K562 (cell line): ENCODE data around the gene SNX10. TPM values are rescaled to one million over a fixed set of nuclear protein-coding genes. Genes with fewer than 3 reads are reported as not detected.

Source experiments
- ATAC-seq: fragments of 200-7000 bp; cut with Tn5 transposase; 3 replicates; pipeline ENCODE4 v1.9.1; 2020; ENCODE audit warnings: moderate library complexity
- BruUV-seq: library from RNA; stranded (reverse); fragments of 400-500 nt; replicated peaks from 2 replicates; lab custom pipeline; 2021; lab: Mats Ljungman, UMichigan
- CTCF ChIA-PET: fragments of 300-600 bp; formaldehyde crosslinking; extraction: SDS; loops from one replicate; lab custom pipeline; 2021; ENCODE audit warnings: low intra/inter-chr PET ratio; lab: Yijun Ruan, JAX
- POLR2A ChIA-PET: fragments of 300-600, 350-650 bp; sonication (Branson Sonifier 250); formaldehyde crosslinking; extraction: SDS; loops from one replicate; lab custom pipeline; 2021; ENCODE audit warnings: antibody characterized with exemption, inconsistent platforms; lab: Yijun Ruan, JAX
- DNase-seq, 4 experiments: peaks; one replicate each; pipeline versions ENCODE4 v3.0.0 to v3.0.0-alpha.2; 2011 to 2018; ENCODE audit warnings: low spot score in 3 of 4, mixed read lengths in 3 of 4; ENCODE audit errors: extremely low read depth in 1 of 4
- FAIRE-seq: peaks from 2 replicates; lab custom pipeline; 2011; peaks lifted over from hg19 to GRCh38; lab: Jason Lieb, UNC
- H2AFZ ChIP-seq: 2 replicates; pipeline ENCODE4 v1.6.0; 2011; ENCODE audit warnings: low read depth, low read length, control low read depth, inconsistent platforms
- H3K27ac ChIP-seq: fragments of 200-600 bp; 3 replicates; pipeline ENCODE4 v1.8.0; 2011; ENCODE audit warnings: low read depth, mild to moderate bottlenecking, control low read depth, inconsistent platforms, low read length, moderate library complexity, mixed read lengths; ENCODE audit errors: extremely low read depth
- H3K27me3 ChIP-seq, 2 experiments: fragments of 300-600 bp in 1 of 2; 2 replicates in 1 of 2; 3 replicates in 1 of 2; pipeline versions ENCODE4 v1.6.0 to v1.8.0; 2011; ENCODE audit warnings: inconsistent platforms in 2 of 2, low read length in 2 of 2, mild to moderate bottlenecking in 1 of 2, mixed read lengths in 1 of 2, moderate library complexity in 1 of 2; ENCODE audit not compliant: control insufficient read depth in 2 of 2, insufficient read depth in 2 of 2
- H3K36me3 ChIP-seq: fragments of 300-600 bp; 3 replicates; pipeline ENCODE4 v1.8.0; 2011; ENCODE audit warnings: mild to moderate bottlenecking, low read length, inconsistent platforms; ENCODE audit not compliant: control insufficient read depth, insufficient read depth
- H3K4me1 ChIP-seq, 2 experiments: fragments of 200-600 bp in 1 of 2; replicated peaks in 1 of 2; 2 replicates in 1 of 2; 3 replicates in 1 of 2; pipeline versions ENCODE4 v1.5.1 to v1.8.0; 2011; ENCODE audit warnings: inconsistent platforms in 2 of 2, low read length in 2 of 2, mild to moderate bottlenecking in 1 of 2, mixed read lengths in 1 of 2, moderate library complexity in 1 of 2; ENCODE audit not compliant: control insufficient read depth in 2 of 2, insufficient read depth in 2 of 2
- H3K4me2 ChIP-seq: 2 replicates; pipeline ENCODE4 v1.6.1; 2011; ENCODE audit warnings: low read length, control low read depth, inconsistent platforms, mixed read lengths; ENCODE audit not compliant: insufficient read depth
- H3K4me3 ChIP-seq: fragments of 200-600 bp; sonication (generic), shearing (Covaris generic); 2 replicates; pipeline ENCODE4 v1.5.1; 2016; ENCODE audit warnings: control low read depth, inconsistent platforms
- H3K79me2 ChIP-seq: fragments of 200-600 bp; 3 replicates; pipeline ENCODE4 v1.8.0; 2011; ENCODE audit warnings: low read length, inconsistent platforms; ENCODE audit not compliant: control insufficient read depth, insufficient read depth
- H3K9ac ChIP-seq, 2 experiments: 2 replicates each; pipeline versions ENCODE4 v1.6.0 to v1.6.1; 2011; ENCODE audit warnings: low read depth in 2 of 2, low read length in 2 of 2, control low read depth in 1 of 2, inconsistent platforms in 1 of 2, mild to moderate bottlenecking in 1 of 2, mixed read lengths in 1 of 2; ENCODE audit not compliant: insufficient read depth in 1 of 2
- H3K9me1 ChIP-seq: one replicate; pipeline ENCODE4 v1.6.0; 2011; ENCODE audit warnings: inconsistent platforms, mild to moderate bottlenecking, low read length, moderate library complexity; ENCODE audit not compliant: control insufficient read depth, insufficient read depth
- H3K9me3 ChIP-seq: replicated peaks from 2 replicates; pipeline ENCODE4 v1.5.1; 2011; ENCODE audit warnings: low read depth, low read length, inconsistent platforms; ENCODE audit not compliant: control insufficient read depth, insufficient read depth
- H4K20me1 ChIP-seq: replicated peaks from 2 replicates; pipeline ENCODE4 v1.6.1; 2011; ENCODE audit warnings: low read length, inconsistent platforms, mixed read lengths; ENCODE audit not compliant: control insufficient read depth, insufficient read depth
- ASH1L ChIP-seq: fragments of 450-650 bp; IDR thresholded peaks from 2 replicates; pipeline ENCODE4 v1.6.1; 2018; ENCODE audit warnings: borderline replicate concordance, mild to moderate bottlenecking, low read depth; ENCODE audit not compliant: partially characterized antibody
- ETS2 ChIP-seq: IDR thresholded peaks from 2 replicates; pipeline ENCODE4 v1.6.1; 2016; ENCODE audit warnings: borderline replicate concordance, missing genetic modification characterization, mild to moderate bottlenecking, moderate library complexity, missing compliant biosample characterization; ENCODE audit not compliant: poor library complexity, severe bottlenecking
- FOSL1 ChIP-seq: fragments of 200-800 bp; sonication (Bioruptor generic); conservative IDR thresholded peaks from 2 replicates; pipeline ENCODE4 v1.6.1; 2016; ENCODE audit warnings: missing genetic modification characterization, missing compliant biosample characterization
- HNRNPUL1 ChIP-seq: fragments of 200-400 bp; formaldehyde crosslinking; IDR thresholded peaks from 2 replicates; pipeline ENCODE4 v1.6.1; 2017; ENCODE audit warnings: low read length
- MAZ ChIP-seq, 2 experiments: fragments of 450-650 bp in 1 of 2; sonication (generic) in 1 of 2; formaldehyde crosslinking; IDR thresholded peaks in 1 of 2; conservative IDR thresholded peaks in 1 of 2; 2 replicates each; pipeline versions ENCODE4 v1.4.0 to v1.5.0; 2020; ENCODE audit warnings: mild to moderate bottlenecking in 1 of 2, missing genetic modification reagents in 1 of 2
- MLX ChIP-seq, 2 experiments: fragments of 450-650 bp in 1 of 2; sonication (generic) in 1 of 2; formaldehyde crosslinking; conservative IDR thresholded peaks; 2 replicates each; pipeline versions ENCODE4 v1.4.0 to v1.8.1; 2020 to 2022; ENCODE audit warnings: mild to moderate bottlenecking in 1 of 2, missing genetic modification reagents in 1 of 2
- NFIX ChIP-seq: fragments of 250-450 bp; sonication (Bioruptor Pico); IDR thresholded peaks from 2 replicates; pipeline ENCODE4 v1.4.0; 2020; ENCODE audit warnings: low read depth, mild to moderate bottlenecking, moderate library complexity
- NONO ChIP-seq, 2 experiments: fragments of 200-400 bp in 1 of 2; fragments of 450-650 bp in 1 of 2; formaldehyde crosslinking in 1 of 2; IDR thresholded peaks; 2 replicates each; pipeline ENCODE4 v1.6.1; 2017; ENCODE audit warnings: low read depth in 2 of 2, mild to moderate bottlenecking in 2 of 2, moderate library complexity in 2 of 2, low read length in 1 of 2
- SIN3A ChIP-seq, 2 experiments: fragments of 150-350 bp in 1 of 2; IDR thresholded peaks; 2 replicates each; pipeline ENCODE4 v1.6.1; 2011 to 2016; ENCODE audit warnings: borderline replicate concordance in 2 of 2, low read depth in 2 of 2, low read length in 2 of 2, mild to moderate bottlenecking in 2 of 2, moderate library complexity in 2 of 2; ENCODE audit not compliant: control insufficient read depth in 1 of 2
- SLC30A9 ChIP-seq: fragments of 250-450 bp; sonication (Bioruptor Pico); IDR thresholded peaks from 2 replicates; pipeline ENCODE4 v1.8.0; 2022; ENCODE audit warnings: mild to moderate bottlenecking, moderate library complexity
- STAT5A ChIP-seq: IDR thresholded peaks from 2 replicates; pipeline ENCODE4 v1.6.1; 2012; ENCODE audit warnings: low read length, inconsistent platforms, borderline replicate concordance
- TEAD4 ChIP-seq, 2 experiments: sonication (generic) in 1 of 2; formaldehyde crosslinking in 1 of 2; IDR thresholded peaks; 2 replicates each; pipeline versions ENCODE4 v1.6.1 to v1.8.0; 2012 to 2022; ENCODE audit warnings: borderline replicate concordance in 1 of 2, inconsistent platforms in 1 of 2, low read length in 1 of 2, mild to moderate bottlenecking in 1 of 2, missing genetic modification reagents in 1 of 2
- WGBS: fragments of 100-300 bp; shearing (Covaris generic); methylation state at CpG from one replicate; pipeline ENCODE4 v1.1.6; 2016; ENCODE audit warnings: low coverage, mixed read lengths; ENCODE audit not compliant: insufficient coverage; ENCODE audit errors: missing lambda C conversion rate; 5-methylcytosine and 5-hydroxymethylcytosine counted together
- in situ Hi-C: fragments of 300-500 bp; cut with MboI; formaldehyde crosslinking; loops from 4 replicates; pipeline ENCODE4 v1.15.0; 2018; ENCODE audit warnings: inconsistent platforms, mixed read lengths
- intact Hi-C: fragments of 100-400 bp; cut with micrococcal nuclease; formaldehyde crosslinking; loops from 2 replicates; pipeline ENCODE4 v1.14.2; 2022
- polyA plus RNA-seq, 8 experiments: library from polyadenylated mRNA; depleted of rRNA in 4 of 8; stranded (reverse) in 5 of 8; unstranded in 3 of 8; fragments of >200 nt; fragmentation: Nextera tagmentation in 2 of 8; fragmentation: Illumina TruSeq in 1 of 8; extraction: Ambion mirVana in 2 of 8; extraction: Trizol in 1 of 8; gene quantifications; 2 replicates each; pipeline versions ENCODE4 v1.2.1 to v1.2.3, GENCODE V29; 2011 to 2014; ENCODE audit warnings: inconsistent platforms in 1 of 8, missing spikeins in 1 of 8
- total RNA-seq, 7 experiments: library from RNA; depleted of rRNA in 6 of 7; stranded (reverse); fragments of >200 nt in 6 of 7; fragmentation: Illumina TruSeq in 2 of 7; extraction: Trizol in 2 of 7; gene quantifications; 2 replicates each; pipeline versions ENCODE4 v1.2.1 to v1.2.3, GENCODE V29; 2011 to 2021; ENCODE audit warnings: low replicate concordance in 1 of 7
- TF ChIP-seq, protein P1 (sequence below): fragments of 450-650 bp; IDR thresholded peaks from 2 replicates; pipeline ENCODE4 v1.7.0; 2016; ENCODE audit warnings: borderline replicate concordance
- TF ChIP-seq, protein P2 (sequence below), 2 experiments: fragments of 450-650 bp; IDR thresholded peaks; 2 replicates each; pipeline ENCODE4 v1.6.1; 2016

Gene SNX10
- total and polyA plus RNA-seq, 9 of the 15 experiments (the other 6 are each of a cell fraction or from before 2014, with no cell fraction given): 6.9 to 16.5 (median 11.5) TPM

DNA sequence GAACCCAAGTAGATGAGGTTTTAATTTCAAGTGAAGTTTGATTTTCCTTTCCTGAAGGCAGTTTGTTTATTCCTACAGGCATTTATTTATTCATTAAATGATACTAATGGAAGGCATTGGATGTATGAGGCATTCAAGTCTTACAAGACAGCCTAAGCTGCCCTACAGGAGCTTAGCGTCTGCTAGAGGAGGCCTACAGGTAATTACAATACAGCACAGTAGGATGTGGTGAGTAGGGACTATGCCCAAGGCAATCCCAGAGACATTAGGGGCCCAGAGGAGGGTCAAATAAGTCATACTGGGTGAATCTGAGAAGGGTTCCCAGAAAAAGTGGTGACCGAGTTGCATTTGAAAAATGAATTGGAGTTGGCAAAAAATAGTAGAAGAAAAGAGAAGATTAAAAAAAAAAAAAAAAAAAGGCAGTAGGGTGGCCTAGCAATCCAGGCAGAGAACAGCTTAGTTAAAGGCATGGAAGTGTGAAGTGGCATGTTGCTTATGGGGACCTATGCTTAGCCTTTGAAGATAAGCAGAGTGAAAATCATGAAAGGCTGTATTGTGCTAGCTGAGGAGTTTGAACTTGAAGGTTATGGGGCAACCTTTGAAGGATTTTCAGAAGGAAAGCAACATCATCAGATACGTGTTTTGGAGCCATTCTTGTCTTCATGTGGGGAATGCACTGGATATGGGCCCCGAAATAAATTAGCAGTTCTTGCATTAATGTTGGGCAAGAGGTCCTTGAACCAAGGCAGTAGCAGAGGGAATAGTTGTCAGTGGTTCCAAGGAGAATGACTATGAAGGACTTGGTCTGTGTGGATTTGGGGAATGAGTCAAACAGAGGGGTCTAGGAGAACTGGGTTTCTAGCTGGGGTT lies 65.5 kb downstream of the SNX10 start:
- WGBS: 11% methylated on average over 4 of the region's 4 CpGs
- no peaks in the 10 kb centered on the region for H3K4me1 ChIP-seq
- no peak for FAIRE-seq
- ChIA-PET POLR2A (interaction anchor here (1.0 to 1.6 kb wide), 2 partner anchors 9 to 23 kb away, joined by 3 to 4 read pairs; no protein-coding TSS in a partner anchor), CTCF (interaction anchor here (0.6 kb wide), 1 partner anchor 50 kb away, joined by 4 read pairs; no protein-coding TSS in a partner anchor)
- no peak overlapping the region for H3K4me2 ChIP-seq
- no peak overlapping the region for H3K9ac ChIP-seq
- H3K27ac ChIP-seq: no peak overlapping the region
- no peak for ATAC-seq
- no peak overlapping the region for H2AFZ ChIP-seq
- in situ Hi-C loops: no loop called here
- intact Hi-C loops: no loop called here
- H3K9me1 ChIP-seq: no peaks in the 10 kb centered on the region
- no TSS peak for BruUV-seq
- no peaks in the 10 kb centered on the region for H3K79me2 ChIP-seq
- H3K9me3 ChIP-seq: no peaks in the 10 kb centered on the region
- H3K27me3 ChIP-seq: no peaks in the 10 kb centered on the region
- peaks cover 3% of the 10 kb centered on the region; the same call in 1 of the 2 replicates for H4K20me1 ChIP-seq
- no peak for DNase-seq
- no peak overlapping the region for H3K4me3 ChIP-seq
- H3K36me3 ChIP-seq: no peaks in the 10 kb centered on the region
- TF ChIP-seq MAZ (CRISPR knock-in tag; conservative IDR thresholded peaks at IDR 0.05 in 1 of 2, IDR thresholded peaks at IDR 0.05 in 1 of 2): no peak
- TF ChIP-seq, protein P1, sequence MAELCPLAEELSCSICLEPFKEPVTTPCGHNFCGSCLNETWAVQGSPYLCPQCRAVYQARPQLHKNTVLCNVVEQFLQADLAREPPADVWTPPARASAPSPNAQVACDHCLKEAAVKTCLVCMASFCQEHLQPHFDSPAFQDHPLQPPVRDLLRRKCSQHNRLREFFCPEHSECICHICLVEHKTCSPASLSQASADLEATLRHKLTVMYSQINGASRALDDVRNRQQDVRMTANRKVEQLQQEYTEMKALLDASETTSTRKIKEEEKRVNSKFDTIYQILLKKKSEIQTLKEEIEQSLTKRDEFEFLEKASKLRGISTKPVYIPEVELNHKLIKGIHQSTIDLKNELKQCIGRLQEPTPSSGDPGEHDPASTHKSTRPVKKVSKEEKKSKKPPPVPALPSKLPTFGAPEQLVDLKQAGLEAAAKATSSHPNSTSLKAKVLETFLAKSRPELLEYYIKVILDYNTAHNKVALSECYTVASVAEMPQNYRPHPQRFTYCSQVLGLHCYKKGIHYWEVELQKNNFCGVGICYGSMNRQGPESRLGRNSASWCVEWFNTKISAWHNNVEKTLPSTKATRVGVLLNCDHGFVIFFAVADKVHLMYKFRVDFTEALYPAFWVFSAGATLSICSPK: no peak
- TF ChIP-seq SIN3A (IDR thresholded peaks at IDR 0.05; ENCODE audit: borderline replicate concordance in 2 of 2, control insufficient read depth in 1 of 2, low read depth in 2 of 2, low read length in 2 of 2): no peak
- no peak for TF ChIP-seq HNRNPUL1
- TF ChIP-seq, protein P2, sequence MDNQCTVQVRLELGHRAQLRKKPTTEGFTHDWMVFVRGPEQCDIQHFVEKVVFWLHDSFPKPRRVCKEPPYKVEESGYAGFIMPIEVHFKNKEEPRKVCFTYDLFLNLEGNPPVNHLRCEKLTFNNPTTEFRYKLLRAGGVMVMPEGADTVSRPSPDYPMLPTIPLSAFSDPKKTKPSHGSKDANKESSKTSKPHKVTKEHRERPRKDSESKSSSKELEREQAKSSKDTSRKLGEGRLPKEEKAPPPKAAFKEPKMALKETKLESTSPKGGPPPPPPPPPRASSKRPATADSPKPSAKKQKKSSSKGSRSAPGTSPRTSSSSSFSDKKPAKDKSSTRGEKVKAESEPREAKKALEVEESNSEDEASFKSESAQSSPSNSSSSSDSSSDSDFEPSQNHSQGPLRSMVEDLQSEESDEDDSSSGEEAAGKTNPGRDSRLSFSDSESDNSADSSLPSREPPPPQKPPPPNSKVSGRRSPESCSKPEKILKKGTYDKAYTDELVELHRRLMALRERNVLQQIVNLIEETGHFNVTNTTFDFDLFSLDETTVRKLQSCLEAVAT (IDR thresholded peaks at IDR 0.05): no peak
- TF ChIP-seq STAT5A: no peak
- TF ChIP-seq FOSL1 (tag): no peak
- TF ChIP-seq ETS2 (tag): no peak
- no peak for TF ChIP-seq NFIX (CRISPR knock-in tag)
- TF ChIP-seq ASH1L: no peak
- TF ChIP-seq SLC30A9 (CRISPR knock-in tag): no peak
- no peak for TF ChIP-seq MLX (CRISPR knock-in tag; conservative IDR thresholded peaks at IDR 0.05)
- no peak for TF ChIP-seq TEAD4 (IDR thresholded peaks at IDR 0.05; ENCODE audit: low read length)
- TF ChIP-seq TEAD4 (CRISPR knock-in tag; IDR thresholded peaks at IDR 0.05; ENCODE audit: borderline replicate concordance): no peak
- TF ChIP-seq NONO (IDR thresholded peaks at IDR 0.05; ENCODE audit: low read depth in 2 of 2, low read length in 1 of 2): no peak
